HuH-7.5 (cell line): Measurements from ENCODE around the gene ERCC1.
"Not testable (repeated sequence)": the region's sequence is repeated elsewhere in the genome, so short reads cannot be mapped to it uniquely, and the experiment has no call there.

Experiments
- DNase-seq: peaks from one replicate; pipeline ENCODE4 v3.0.0; 2011; ENCODE audit warnings: low spot score

Gene ERCC1

DNA sequence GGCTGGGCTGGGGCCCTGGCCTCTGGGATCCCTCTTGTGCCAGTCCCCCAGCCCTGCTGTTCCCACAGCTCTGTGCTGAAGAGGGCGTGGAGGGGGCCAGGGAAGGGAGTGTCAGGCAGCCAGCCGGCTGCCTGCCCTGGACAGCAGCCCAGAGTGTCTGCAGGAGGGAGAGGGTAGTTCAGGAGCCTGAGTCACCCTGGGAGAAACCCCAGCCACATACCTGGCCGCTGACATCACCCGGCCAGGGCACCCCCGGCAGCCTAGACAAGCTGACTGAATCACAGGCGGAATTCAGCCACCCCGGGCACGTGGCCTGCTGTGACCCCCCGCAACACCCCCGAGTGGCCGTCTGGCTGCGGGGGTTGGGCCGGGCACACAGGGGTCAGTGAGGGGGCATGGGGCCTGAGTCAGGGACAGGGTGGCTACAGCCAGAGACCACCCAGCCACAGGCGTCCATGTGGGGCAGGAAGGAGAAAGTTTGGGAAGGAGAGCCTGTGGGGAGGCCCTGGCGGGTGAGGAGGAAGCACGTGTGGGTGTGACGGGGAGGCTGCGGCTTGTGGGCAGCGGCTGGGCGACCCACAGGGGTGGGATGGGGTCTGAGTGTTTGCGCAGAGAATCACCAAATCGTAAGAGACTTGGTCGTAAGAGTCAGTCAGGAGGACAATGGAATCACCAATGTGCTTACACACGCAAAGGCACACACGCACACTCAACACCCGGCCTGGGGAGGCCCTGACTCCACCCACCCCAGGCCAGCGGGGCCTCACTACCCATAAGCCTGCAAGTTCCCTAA, 32.2 kb upstream of the ERCC1 start:
- DNase-seq, result peak; percentile 92

DNA sequence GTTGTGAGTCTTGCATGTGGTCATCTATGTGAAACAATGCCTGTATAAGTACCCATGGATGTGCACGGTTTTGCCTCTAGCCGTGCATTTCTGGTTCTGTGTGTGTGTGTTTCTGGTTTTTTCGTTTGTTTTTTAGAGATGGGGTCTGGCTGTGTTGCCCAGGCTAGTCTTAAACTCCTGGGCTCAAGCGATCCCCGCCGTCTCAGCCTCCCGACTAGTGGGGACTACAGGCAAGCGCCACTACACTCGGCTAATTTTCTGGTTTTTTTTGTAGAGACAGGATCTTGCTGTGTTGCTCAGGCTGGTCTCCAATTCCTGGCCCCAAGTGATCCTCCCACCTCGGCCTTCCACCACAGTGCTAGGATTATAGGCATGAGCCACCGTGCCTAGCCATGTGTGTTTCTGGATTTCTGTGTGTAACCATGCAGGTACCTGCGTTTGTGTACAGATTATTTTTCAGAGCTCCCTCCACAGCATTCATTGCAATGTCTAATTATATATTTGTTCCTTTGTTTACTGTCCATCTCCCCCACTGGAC, 28.2 kb upstream of the ERCC1 start:
- no peak for DNase-seq

DNA sequence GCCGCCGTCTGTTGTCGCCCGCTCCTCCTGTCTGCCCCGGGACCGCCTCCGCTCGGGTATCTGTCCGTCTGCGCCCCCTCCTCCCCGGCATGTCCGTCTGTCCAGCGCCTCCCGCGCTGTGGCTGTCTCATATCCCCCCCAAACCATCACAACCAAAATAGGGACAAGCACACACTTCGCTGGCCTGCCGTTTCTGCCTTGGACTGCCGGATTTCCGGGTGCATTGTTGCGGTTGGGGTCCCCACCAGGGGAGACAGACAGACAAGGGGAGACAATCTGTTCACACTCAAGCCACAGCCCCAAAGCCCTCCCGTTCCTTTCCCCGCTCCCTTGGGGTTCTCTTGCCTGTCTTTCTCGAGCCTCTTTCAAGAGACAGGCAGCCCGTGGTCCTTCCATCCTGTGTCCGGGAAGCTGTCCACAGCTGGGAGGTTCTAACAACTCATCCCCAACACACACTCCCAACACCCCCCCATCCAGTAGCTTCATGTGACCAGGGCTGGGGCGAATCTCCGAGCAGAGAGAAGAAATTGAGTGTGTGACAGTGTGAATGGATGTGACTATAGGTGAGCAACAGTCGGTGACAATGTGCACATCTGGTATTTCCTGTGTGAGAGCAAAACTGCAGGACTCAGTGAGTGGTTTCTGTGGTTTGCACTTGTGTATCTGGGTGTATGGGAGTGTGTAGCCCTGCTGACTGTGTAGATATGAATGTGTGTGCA, 27.6 kb upstream of the ERCC1 start:
- DNase-seq, result no peak

GRCh38 chr19:45450012-45450333, 26.3 kb upstream of the ERCC1 start:
- DNase-seq, result no peak

- no peak for DNase-seq
Measured at GRCh38 chr19:45448887-45449299, 25.2 kb upstream of the ERCC1 start.

GRCh38 chr19:45448425-45448756, 24.7 kb upstream of the ERCC1 start:
- DNase-seq, result no peak

DNA sequence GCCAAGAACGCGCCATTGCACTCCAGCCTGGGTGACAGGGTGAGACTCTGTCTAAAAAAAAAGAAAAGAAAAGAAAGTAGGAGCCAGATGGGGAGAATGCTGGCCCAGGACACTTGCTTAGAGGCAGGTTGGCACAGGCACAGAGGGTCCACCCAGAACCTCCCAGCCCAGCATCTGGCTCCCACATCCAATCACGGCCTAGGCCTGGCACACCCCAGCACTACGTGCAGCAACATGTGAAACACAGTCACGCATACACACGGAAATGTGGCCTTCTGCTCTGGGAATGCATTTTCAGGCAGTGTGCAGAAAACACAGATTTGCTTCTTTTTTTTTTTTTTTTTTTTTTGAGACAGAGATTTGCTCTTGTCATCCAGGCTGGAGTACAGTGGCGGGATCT, 23.2 kb upstream of the ERCC1 start:
- DNase-seq, result no peak

GRCh38 chr19:45446295-45446694, 22.6 kb upstream of the ERCC1 start:
- DNase-seq, result peak; percentile 54

GRCh38 chr19:45445139-45445538, 21.4 kb upstream of the ERCC1 start:
- no peak for DNase-seq

DNA sequence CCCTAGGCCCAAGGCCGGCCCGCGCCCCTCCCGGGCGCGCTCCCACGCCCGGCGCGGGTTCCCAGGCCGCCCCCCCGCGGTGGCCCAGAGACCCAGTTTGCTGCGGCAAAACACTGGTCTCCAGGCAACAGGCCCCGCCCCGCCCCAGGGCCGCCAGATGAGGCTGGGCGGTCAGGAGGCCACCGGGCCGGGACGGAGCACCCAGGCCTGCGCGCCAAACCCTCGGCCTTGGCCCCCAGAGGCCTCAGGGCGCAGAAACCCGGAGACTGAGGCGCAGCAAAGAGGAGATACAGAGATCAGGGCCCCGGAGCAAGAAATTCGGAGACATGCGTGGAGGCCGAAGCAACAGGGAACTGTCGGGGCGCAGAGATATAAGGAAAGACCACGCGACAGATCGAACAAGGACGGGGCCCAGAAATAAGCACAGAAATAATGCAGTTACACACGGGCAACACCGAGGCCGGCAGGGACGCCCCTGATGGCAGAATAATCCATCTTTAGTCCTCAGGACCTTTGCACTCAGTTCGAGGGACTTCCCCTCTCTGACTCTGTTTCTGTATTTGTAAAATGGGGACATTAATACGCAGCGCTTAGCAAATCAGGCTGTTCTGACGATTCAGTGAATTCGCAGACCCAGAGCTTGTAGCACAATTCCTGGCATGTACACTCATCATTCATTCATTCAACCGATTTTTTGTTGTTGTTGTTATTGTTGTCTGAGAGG, 20.8 kb upstream of the ERCC1 start:
- peak; percentile 91 for DNase-seq

DNA sequence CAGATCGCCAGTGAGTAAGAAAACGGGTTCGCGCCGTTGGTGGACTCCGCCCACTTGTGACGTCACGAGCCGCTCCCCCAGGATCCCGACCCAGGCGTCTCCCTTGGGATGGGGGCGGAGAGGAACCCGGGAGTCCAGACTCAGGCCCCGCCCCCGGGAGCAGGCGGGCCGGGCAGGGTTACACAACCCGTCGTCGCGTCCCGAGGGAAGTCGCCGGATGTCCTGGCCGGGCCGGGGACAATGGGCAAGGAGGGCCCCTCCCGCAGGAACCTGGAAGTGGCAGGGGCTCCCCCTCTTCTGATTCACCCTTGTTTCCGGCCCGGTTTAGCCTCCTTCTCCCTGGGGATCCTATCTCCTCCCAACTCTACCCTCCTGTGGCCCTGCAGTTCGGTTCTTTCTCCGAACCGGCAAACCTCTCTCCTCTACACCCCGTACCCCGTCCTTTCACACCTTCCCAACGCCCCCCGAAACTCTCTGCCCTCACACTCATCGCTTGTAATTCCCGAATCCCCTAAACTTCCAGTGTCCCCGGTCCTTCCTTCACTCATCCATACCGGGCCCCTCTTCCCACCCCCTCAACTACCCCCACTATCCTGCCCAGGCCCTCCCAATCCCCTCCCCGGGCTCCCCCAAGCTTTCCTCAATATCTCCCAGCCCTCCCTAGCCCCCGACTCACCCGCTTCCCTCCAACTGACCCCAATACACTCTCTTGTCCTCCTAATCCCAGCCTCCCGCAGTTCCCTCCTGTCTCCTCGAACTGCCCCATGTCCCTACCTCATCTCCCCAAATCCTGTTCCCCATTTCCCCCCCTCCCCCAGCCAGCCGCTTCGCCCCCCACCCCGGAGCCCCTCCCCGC, 20.0 kb upstream of the ERCC1 start:
- DNase-seq, result peak; percentile 97

GRCh38 chr19:45442778-45443461, 19.2 kb upstream of the ERCC1 start:
- no peak for DNase-seq

GRCh38 chr19:45442408-45442777, 18.7 kb upstream of the ERCC1 start:
- no peak for DNase-seq

DNA sequence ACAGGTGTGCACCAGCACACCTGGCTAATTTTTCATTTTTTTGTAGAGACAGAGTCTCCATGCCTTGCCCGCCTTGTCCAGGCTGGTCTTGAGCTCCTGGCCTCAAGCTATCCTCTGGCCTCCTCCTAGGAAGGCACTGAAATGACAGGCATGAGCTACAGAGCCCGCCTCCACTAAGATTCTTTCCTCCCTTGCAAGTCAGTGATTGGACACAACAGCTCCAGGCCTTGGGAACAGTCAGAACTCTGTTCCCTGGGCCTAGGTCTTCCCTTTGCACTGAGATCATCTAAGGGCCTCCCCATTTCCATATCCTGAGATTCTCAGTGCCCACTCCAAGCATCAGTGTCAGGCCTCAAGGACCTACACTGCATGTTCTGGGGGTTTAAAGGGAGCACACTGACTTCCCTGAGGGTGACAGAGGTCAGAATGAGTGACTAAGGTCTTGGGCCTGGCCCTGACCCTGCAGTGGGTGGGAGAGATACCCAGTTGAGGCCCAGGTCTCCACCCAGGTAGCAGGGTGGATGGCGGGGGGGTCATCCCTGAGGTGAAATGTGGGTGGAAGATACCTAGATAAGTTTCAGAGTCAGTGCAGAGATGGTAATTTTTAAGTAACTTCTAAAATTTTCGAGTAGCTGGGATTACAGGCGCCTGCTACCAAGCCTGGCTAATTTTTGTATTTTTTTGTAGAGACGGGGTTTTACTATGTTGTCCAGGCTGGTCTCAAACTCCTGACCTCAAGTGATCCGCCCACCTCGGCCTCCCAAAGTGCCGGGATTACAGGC, 17.3 kb upstream of the ERCC1 start:
- peak; percentile 64 for DNase-seq

DNA sequence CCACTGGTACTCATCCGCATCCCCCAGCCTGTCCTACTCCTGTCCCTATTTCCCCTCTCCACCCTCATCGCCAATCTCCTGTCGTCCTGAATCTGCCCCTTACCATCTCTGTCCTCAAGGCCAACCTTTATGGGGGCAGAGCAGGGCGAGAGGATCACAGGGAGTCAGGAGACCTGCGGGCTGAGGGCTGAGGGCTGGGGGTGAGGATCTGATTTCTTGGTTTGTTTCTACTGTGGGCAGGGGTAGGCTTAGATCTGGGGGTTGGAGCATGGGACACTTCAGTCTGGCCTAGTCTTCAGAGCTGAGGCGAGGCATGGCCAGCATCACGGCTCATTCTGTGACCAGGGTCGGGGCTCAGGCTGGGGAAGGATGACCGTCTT, 16.5 kb upstream of the ERCC1 start:
- no peak for DNase-seq

GRCh38 chr19:45439569-45440258, 16.0 kb upstream of the ERCC1 start:
- DNase-seq, result peak; percentile 84

DNA sequence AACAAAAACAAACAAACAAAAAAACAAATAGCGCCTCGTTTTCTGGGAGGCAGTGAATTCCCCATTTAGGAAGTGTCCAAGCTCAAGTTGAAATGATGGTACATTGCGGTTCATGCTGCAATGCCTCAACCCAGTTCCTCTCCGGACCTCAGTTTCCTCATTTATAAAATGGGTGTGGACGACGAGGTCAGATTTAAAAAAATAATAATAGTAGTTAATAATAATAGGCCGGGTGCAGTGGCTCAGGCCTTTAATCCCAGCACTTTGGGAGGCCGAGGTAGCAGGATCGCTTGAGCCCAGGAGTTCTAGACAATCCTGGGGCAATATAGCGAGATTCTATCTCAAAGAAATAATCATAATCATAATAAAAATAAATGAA, 15.5 kb upstream of the ERCC1 start:
- DNase-seq, result no peak

DNA sequence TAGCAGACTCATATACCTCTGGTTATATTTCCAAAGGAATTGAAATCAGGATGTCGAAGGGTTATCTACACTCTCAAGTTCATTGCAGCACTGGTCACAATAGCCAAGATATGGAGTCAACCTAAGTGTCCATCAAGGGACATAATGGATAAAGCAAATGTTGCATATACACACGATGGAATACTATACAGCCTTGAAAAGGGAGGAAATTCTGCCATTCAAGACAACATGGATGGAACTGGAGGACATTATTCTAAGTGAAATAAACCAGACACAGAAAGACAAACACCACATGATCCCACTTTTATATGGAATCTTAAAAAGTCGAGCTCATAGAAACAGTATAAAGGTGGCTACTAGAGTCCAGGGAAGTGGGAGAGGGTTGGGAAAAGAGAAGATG, 13.6 kb upstream of the ERCC1 start:
- no peak for DNase-seq

- not testable (repeated sequence) for DNase-seq
Measured at GRCh38 chr19:45432543-45432942, 8.8 kb upstream of the ERCC1 start.

DNA sequence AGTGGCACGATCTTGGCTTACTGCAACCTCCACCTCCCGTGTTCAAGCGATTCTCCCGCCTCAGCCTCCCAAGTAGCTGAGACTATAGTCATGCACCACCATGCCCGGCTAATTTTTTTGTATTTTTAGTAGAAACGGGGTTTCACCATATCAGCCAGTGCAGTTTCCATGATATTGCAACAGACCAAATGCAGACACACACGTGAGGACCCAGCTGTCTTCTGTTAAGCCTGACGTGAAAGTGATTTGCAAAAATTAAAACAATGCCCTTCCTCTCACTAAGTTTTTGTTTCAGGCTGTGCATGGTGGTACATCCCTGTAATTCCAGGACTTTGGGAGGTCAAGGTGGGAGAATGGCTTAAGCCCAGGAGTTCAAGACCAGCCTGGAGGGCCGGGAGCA, 7.3 kb upstream of the ERCC1 start:
- not testable (repeated sequence) for DNase-seq
